DND-41 (cell line): Measurements from ENCODE around the gene CERS6.
A peak's percentile ranks its signal among the peaks of the same experiment; 100 is the strongest.

ENCODE experiments used
- ATAC-seq: fragments of 200-7000 bp; cut with Tn5 transposase; 3 replicates; pipeline ENCODE4 v1.9.1; 2021; ENCODE audit warnings: low read depth; ENCODE audit not compliant: insufficient read depth
- DNase-seq: peaks from one replicate; pipeline ENCODE4 v3.0.0-alpha.2; 2020
- H2AFZ ChIP-seq: 2 replicates; pipeline ENCODE4 v1.6.0; 2012; ENCODE audit warnings: low read depth, low read length
- H3K27ac ChIP-seq: 2 replicates; pipeline ENCODE4 v1.5.1; 2012; ENCODE audit warnings: low read length, inconsistent platforms
- H3K27me3 ChIP-seq: fragments of 200-600 bp; sonication (generic); 2 replicates; pipeline ENCODE4 v1.6.0; 2012; ENCODE audit warnings: low read length, mild to moderate bottlenecking, inconsistent platforms; ENCODE audit not compliant: insufficient read depth, poor library complexity
- H3K36me3 ChIP-seq: 2 replicates; pipeline ENCODE4 v1.5.1; 2012; ENCODE audit warnings: low read length, inconsistent platforms; ENCODE audit not compliant: insufficient read depth
- H3K4me1 ChIP-seq: 2 replicates; pipeline ENCODE4 v1.5.1; 2012; ENCODE audit warnings: mild to moderate bottlenecking, low read length; ENCODE audit not compliant: insufficient read depth
- H3K4me2 ChIP-seq: 2 replicates; pipeline ENCODE4 v1.6.0; 2012; ENCODE audit warnings: mild to moderate bottlenecking, moderate library complexity, low read length, inconsistent platforms; ENCODE audit not compliant: insufficient read depth
- H3K4me3 ChIP-seq, 2 experiments: fragments of 200-600 bp in 1 of 2; shearing (Covaris generic) in 1 of 2; 2 replicates each; pipeline ENCODE4 v1.5.1; 2012 to 2016; ENCODE audit warnings: inconsistent platforms in 2 of 2, low read length in 2 of 2, mild to moderate bottlenecking in 2 of 2, low read depth in 1 of 2, moderate library complexity in 1 of 2
- H3K79me2 ChIP-seq: 2 replicates; pipeline ENCODE4 v1.6.0; 2012; ENCODE audit warnings: low read length, inconsistent platforms; ENCODE audit not compliant: insufficient read depth
- H3K9ac ChIP-seq: 2 replicates; pipeline ENCODE4 v1.6.0; 2012; ENCODE audit warnings: low read depth, mild to moderate bottlenecking, inconsistent platforms, low read length, moderate library complexity
- H3K9me3 ChIP-seq: 2 replicates; pipeline ENCODE4 v1.5.1; 2012; ENCODE audit warnings: low read length, moderate library complexity, mild to moderate bottlenecking, inconsistent platforms; ENCODE audit not compliant: insufficient read depth, severe bottlenecking
- H4K20me1 ChIP-seq: 2 replicates; pipeline ENCODE4 v1.6.0; 2012; ENCODE audit warnings: low read length; ENCODE audit not compliant: insufficient read depth
- EZH2 ChIP-seq: IDR thresholded peaks from 3 replicates; pipeline ENCODE4 v1.6.1; 2012; ENCODE audit warnings: borderline replicate concordance, low read depth, mild to moderate bottlenecking, moderate library complexity, low read length, inconsistent platforms; ENCODE audit not compliant: severe bottlenecking
- TF ChIP-seq, protein P1 (sequence below): IDR thresholded peaks from 2 replicates; pipeline ENCODE4 v1.5.1; 2012; ENCODE audit warnings: borderline replicate concordance, low read length, moderate library complexity, mild to moderate bottlenecking; ENCODE audit not compliant: poor library complexity, severe bottlenecking; ENCODE audit errors: extremely low read depth

Gene CERS6

GRCh38 chr2:168751104-168751740 lies 295.1 kb downstream of the CERS6 start:
- peak; percentile 81 for ATAC-seq
- H3K4me3 ChIP-seq: no peak overlapping the region

GRCh38 chr2:168752361-168752760 lies 296.3 kb downstream of the CERS6 start:
- Histone ChIP-seq H3K9me3 (no peaks in the 10 kb centered on the region), H3K4me3 (no peak overlapping the region), H3K36me3 (no peaks in the 10 kb centered on the region), H3K4me1 (peaks cover 12% of the 10 kb centered on the region), H3K27me3 (no peaks in the 10 kb centered on the region), H3K4me2 (no peak overlapping the region), H4K20me1 (no peaks in the 10 kb centered on the region), H3K27ac (no peak overlapping the region), H2AFZ (no peak overlapping the region), H3K79me2 (no peaks in the 10 kb centered on the region), H3K9ac (no peak overlapping the region)
- TF ChIP-seq, protein P1, sequence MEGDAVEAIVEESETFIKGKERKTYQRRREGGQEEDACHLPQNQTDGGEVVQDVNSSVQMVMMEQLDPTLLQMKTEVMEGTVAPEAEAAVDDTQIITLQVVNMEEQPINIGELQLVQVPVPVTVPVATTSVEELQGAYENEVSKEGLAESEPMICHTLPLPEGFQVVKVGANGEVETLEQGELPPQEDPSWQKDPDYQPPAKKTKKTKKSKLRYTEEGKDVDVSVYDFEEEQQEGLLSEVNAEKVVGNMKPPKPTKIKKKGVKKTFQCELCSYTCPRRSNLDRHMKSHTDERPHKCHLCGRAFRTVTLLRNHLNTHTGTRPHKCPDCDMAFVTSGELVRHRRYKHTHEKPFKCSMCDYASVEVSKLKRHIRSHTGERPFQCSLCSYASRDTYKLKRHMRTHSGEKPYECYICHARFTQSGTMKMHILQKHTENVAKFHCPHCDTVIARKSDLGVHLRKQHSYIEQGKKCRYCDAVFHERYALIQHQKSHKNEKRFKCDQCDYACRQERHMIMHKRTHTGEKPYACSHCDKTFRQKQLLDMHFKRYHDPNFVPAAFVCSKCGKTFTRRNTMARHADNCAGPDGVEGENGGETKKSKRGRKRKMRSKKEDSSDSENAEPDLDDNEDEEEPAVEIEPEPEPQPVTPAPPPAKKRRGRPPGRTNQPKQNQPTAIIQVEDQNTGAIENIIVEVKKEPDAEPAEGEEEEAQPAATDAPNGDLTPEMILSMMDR: no peak
- no peak for TF ChIP-seq EZH2
- ATAC-seq: no peak
- no peak for DNase-seq

More at GRCh38 chr2:168751104-168751740, 295.1 kb downstream of the CERS6 start:
- Histone ChIP-seq H3K27ac (no peak overlapping the region), H4K20me1 (no peaks in the 10 kb centered on the region), H3K4me2 (no peak overlapping the region), H2AFZ (no peak overlapping the region), H3K27me3 (no peaks in the 10 kb centered on the region), H3K79me2 (no peaks in the 10 kb centered on the region), H3K9me3 (no peaks in the 10 kb centered on the region), H3K36me3 (no peaks in the 10 kb centered on the region), H3K9ac (no peak overlapping the region), H3K4me1 (peaks cover 12% of the 10 kb centered on the region)
- TF ChIP-seq, protein P1: no peak
- no peak for TF ChIP-seq EZH2
- DNase-seq: peak; percentile 18

- DNase-seq: no peak
- Histone ChIP-seq H3K4me3 (no peak overlapping the region), H3K36me3 (no peaks in the 10 kb centered on the region), H3K79me2 (no peaks in the 10 kb centered on the region), H3K9ac (no peak overlapping the region), H3K9me3 (no peaks in the 10 kb centered on the region), H3K4me2 (no peak overlapping the region), H3K27ac (no peak overlapping the region), H2AFZ (no peak overlapping the region), H3K27me3 (no peaks in the 10 kb centered on the region), H4K20me1 (no peaks in the 10 kb centered on the region), H3K4me1 (peaks cover 12% of the 10 kb centered on the region)
- no peak for ATAC-seq
- TF ChIP-seq, protein P1: no peak
- no peak for TF ChIP-seq EZH2
Measured at GRCh38 chr2:168753765-168754329, 297.8 kb downstream of the CERS6 start.
